NCI-H2196 (cell line): ENCODE measurements around the gene POP7.
"Not testable (repeated sequence)": the region's sequence is repeated elsewhere in the genome, so short reads cannot be mapped to it uniquely, and the experiment has no call there.

ENCODE experiments used
- DNase-seq: peaks from one replicate; lab custom pipeline; 2025; ENCODE audit not compliant: unreplicated experiment; lab: John Stamatoyannopoulos, UW

Gene POP7

GRCh38 chr7:100691676-100692577, 14.0 kb upstream of the POP7 start:
- DNase-seq, result peak; percentile 83

- DNase-seq, result no peak
These were observed 13.4 kb upstream of the POP7 start for GRCh38 chr7:100692578-100692961.

GRCh38 chr7:100693312-100694097, 12.4 kb upstream of the POP7 start:
- DNase-seq, result no peak

GRCh38 chr7:100694098-100694745, 11.7 kb upstream of the POP7 start, which contains the start of gene GIGYF1:
Gene GIGYF1 (minus strand): TSS chr7:100694250. CDS start chr7:100688238, 6,012 bp downstream.
- DNase-seq, result peak; percentile 78

- no peak for DNase-seq
These were observed 9.8 kb upstream of the POP7 start for GRCh38 chr7:100696123-100696521.

GRCh38 chr7:100699018-100699417, 6.9 kb upstream of the POP7 start:
- DNase-seq, result no peak

GRCh38 chr7:100701089-100701488, 4.8 kb upstream of the POP7 start:
- not testable (repeated sequence) for DNase-seq

GRCh38 chr7:100705320-100705752, 585 bp upstream of the POP7 start:
- peak; percentile 73 for DNase-seq

GRCh38 chr7:100706672-100707311, 871 bp downstream of the POP7 start:
- no peak for DNase-seq

- no peak for DNase-seq
These were observed 2.5 kb downstream of the POP7 start for GRCh38 chr7:100708395-100708794.

- DNase-seq, result no peak
These were observed 4.5 kb downstream of the POP7 start for GRCh38 chr7:100710452-100710851.

GRCh38 chr7:100711369-100711768, 5.4 kb downstream of the POP7 start:
- DNase-seq, result no peak

GRCh38 chr7:100714725-100715124, 8.8 kb downstream of the POP7 start:
- DNase-seq, result no peak

GRCh38 chr7:100717073-100717472, 11.2 kb downstream of the POP7 start:
- DNase-seq, result not testable (repeated sequence)

GRCh38 chr7:100719523-100720278, 13.8 kb downstream of the POP7 start:
- no peak for DNase-seq

GRCh38 chr7:100720279-100720670, 14.4 kb downstream of the POP7 start, which contains the start of gene EPO:
Gene EPO (plus strand): TSS chr7:100720468. CDS start chr7:100720981, 513 bp downstream.
- no peak for DNase-seq

GRCh38 chr7:100720671-100721504, 15.0 kb downstream of the POP7 start:
- DNase-seq, result no peak

GRCh38 chr7:100721505-100721812, 15.5 kb downstream of the POP7 start:
- no peak for DNase-seq

- DNase-seq, result no peak
These were observed 16.7 kb downstream of the POP7 start for GRCh38 chr7:100722480-100723212.
